Measurements from ENCODE around the gene EIF4G3.

DNA sequence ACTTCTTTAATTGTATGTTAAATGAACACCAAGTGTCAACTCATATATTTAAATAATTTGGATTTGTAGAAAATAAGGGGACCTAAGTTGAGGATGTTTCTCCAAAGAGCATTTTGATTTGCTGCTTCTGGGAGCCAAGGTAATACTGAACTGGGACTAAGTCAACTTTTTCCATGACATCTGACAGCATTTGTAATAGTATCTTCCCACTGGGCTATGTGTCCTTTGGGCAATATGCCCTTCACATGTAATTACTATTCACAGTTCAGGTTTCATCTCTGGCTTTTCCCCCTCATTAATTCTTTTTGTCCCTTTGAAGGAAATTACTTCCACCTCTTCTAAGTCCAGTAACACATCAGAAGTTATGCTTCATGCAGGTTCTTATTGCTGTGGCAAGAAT, 352.9 kb downstream of the EIF4G3 start:
- TF ChIP-seq, protein P1, sequence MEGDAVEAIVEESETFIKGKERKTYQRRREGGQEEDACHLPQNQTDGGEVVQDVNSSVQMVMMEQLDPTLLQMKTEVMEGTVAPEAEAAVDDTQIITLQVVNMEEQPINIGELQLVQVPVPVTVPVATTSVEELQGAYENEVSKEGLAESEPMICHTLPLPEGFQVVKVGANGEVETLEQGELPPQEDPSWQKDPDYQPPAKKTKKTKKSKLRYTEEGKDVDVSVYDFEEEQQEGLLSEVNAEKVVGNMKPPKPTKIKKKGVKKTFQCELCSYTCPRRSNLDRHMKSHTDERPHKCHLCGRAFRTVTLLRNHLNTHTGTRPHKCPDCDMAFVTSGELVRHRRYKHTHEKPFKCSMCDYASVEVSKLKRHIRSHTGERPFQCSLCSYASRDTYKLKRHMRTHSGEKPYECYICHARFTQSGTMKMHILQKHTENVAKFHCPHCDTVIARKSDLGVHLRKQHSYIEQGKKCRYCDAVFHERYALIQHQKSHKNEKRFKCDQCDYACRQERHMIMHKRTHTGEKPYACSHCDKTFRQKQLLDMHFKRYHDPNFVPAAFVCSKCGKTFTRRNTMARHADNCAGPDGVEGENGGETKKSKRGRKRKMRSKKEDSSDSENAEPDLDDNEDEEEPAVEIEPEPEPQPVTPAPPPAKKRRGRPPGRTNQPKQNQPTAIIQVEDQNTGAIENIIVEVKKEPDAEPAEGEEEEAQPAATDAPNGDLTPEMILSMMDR (IDR thresholded peaks at IDR 0.05; ENCODE audit: low read length) = no peak
- no peak for TF ChIP-seq EZH2 (optimal IDR thresholded peaks at IDR 0.05; ENCODE audit: low read depth, low read length)
- TF ChIP-seq EZH2phosphoT487 (IDR thresholded peaks at IDR 0.05; ENCODE audit: low read length) = no peak
